ENCODE measurements around the gene MRPL14.

DNA sequence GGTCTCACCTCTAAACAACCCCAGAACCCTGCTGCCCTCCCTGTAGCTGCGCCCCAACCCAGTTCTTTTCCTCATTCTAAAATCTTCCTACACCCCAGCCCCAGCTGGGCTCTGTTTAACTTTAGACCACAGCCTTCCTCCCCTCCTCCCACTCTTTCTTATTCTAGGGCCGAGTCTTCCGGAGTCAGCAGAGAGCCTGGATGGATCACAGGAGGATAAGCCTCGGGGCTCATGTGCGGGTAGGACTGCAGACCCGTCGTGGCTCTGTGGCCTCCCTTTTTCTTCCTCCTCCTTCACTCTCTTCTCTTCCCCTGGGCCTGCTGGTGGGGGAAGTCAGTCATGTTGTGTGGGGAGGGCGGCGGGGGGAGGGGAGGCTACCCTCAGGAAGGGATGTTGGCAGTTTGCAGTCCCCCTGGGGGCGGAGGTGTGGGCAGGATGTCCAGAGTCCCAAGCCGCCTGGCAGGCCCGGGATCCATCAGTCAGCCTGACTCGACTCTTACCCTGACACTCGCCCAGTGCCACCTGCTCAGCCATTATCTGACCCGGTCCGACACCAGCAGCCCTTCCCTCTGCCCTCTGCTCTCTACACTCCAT is 39.4 kb upstream of the MRPL14 start:
- TF ChIP-seq CREM (IDR thresholded peaks at IDR 0.05; ENCODE audit: low read depth) (no peak), SMC3 (IDR thresholded peaks at IDR 0.05; ENCODE audit: borderline replicate concordance, low read length) (no peak), ZNF274 (IDR thresholded peaks at IDR 0.05; ENCODE audit: insufficient read depth, insufficient read length) (no peak), RB1 (IDR thresholded peaks at IDR 0.05; ENCODE audit: borderline replicate concordance) (no peak), POLR2AphosphoS2 (IDR thresholded peaks at IDR 0.05; ENCODE audit: low read depth, low read length) (no peak), EP300 (IDR thresholded peaks at IDR 0.05; ENCODE audit: borderline replicate concordance in 1 of 2, control insufficient read depth in 1 of 2, low read depth in 2 of 2, low read length in 2 of 2) (no peak), CREB1 (IDR thresholded peaks at IDR 0.05; ENCODE audit: low read depth) (no peak)
- TF ChIP-seq, protein P1, sequence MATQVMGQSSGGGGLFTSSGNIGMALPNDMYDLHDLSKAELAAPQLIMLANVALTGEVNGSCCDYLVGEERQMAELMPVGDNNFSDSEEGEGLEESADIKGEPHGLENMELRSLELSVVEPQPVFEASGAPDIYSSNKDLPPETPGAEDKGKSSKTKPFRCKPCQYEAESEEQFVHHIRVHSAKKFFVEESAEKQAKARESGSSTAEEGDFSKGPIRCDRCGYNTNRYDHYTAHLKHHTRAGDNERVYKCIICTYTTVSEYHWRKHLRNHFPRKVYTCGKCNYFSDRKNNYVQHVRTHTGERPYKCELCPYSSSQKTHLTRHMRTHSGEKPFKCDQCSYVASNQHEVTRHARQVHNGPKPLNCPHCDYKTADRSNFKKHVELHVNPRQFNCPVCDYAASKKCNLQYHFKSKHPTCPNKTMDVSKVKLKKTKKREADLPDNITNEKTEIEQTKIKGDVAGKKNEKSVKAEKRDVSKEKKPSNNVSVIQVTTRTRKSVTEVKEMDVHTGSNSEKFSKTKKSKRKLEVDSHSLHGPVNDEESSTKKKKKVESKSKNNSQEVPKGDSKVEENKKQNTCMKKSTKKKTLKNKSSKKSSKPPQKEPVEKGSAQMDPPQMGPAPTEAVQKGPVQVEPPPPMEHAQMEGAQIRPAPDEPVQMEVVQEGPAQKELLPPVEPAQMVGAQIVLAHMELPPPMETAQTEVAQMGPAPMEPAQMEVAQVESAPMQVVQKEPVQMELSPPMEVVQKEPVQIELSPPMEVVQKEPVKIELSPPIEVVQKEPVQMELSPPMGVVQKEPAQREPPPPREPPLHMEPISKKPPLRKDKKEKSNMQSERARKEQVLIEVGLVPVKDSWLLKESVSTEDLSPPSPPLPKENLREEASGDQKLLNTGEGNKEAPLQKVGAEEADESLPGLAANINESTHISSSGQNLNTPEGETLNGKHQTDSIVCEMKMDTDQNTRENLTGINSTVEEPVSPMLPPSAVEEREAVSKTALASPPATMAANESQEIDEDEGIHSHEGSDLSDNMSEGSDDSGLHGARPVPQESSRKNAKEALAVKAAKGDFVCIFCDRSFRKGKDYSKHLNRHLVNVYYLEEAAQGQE (IDR thresholded peaks at IDR 0.05; ENCODE audit: low read depth, low read length): no peak
- TF ChIP-seq, protein P2, sequence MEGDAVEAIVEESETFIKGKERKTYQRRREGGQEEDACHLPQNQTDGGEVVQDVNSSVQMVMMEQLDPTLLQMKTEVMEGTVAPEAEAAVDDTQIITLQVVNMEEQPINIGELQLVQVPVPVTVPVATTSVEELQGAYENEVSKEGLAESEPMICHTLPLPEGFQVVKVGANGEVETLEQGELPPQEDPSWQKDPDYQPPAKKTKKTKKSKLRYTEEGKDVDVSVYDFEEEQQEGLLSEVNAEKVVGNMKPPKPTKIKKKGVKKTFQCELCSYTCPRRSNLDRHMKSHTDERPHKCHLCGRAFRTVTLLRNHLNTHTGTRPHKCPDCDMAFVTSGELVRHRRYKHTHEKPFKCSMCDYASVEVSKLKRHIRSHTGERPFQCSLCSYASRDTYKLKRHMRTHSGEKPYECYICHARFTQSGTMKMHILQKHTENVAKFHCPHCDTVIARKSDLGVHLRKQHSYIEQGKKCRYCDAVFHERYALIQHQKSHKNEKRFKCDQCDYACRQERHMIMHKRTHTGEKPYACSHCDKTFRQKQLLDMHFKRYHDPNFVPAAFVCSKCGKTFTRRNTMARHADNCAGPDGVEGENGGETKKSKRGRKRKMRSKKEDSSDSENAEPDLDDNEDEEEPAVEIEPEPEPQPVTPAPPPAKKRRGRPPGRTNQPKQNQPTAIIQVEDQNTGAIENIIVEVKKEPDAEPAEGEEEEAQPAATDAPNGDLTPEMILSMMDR (IDR thresholded peaks at IDR 0.05 in 2 of 3, conservative IDR thresholded peaks at IDR 0.05 in 1 of 3; ENCODE audit: control insufficient read depth in 2 of 3, extremely low read depth in 1 of 3, insufficient read depth in 1 of 3, low read depth in 3 of 3, low read length in 3 of 3): no peak
- TF ChIP-seq, protein P3, sequence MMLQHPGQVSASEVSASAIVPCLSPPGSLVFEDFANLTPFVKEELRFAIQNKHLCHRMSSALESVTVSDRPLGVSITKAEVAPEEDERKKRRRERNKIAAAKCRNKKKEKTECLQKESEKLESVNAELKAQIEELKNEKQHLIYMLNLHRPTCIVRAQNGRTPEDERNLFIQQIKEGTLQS (IDR thresholded peaks at IDR 0.05; ENCODE audit: borderline replicate concordance, extremely low read depth, low read depth, low read length): no peak

Data from GM12878 (cell line).